Activated CD8-positive, alpha-beta memory T cell treated with anti-CD3 and anti-CD28 coated beads, Interleukin-2, amount 50 U/mL, for 48 hours (primary cell): Measurements from ENCODE around the gene ABCA2.
"Not testable (repeated sequence)": the region's sequence is repeated elsewhere in the genome, so short reads cannot be mapped to it uniquely, and the experiment has no call there.

Experiments
- DNase-seq: peaks from one replicate; pipeline ENCODE4 v3.0.0-alpha.2; 2020

The ABCA2 gene

GRCh38 chr9:137064027-137064879, 36.2 kb upstream of the ABCA2 start:
- peak; percentile 93 for DNase-seq

GRCh38 chr9:137063311-137064026, 35.4 kb upstream of the ABCA2 start:
- no peak for DNase-seq

- not testable (repeated sequence) for DNase-seq
These were observed 34.8 kb upstream of the ABCA2 start for GRCh38 chr9:137062798-137063197.

GRCh38 chr9:137062384-137062783, 34.3 kb upstream of the ABCA2 start:
- DNase-seq = no peak

GRCh38 chr9:137058521-137059234, 30.6 kb upstream of the ABCA2 start:
- DNase-seq = no peak

GRCh38 chr9:137057545-137057944, 29.5 kb upstream of the ABCA2 start:
- DNase-seq = no peak

GRCh38 chr9:137056739-137057415, 28.8 kb upstream of the ABCA2 start:
- DNase-seq = no peak

GRCh38 chr9:137055385-137056364, 27.6 kb upstream of the ABCA2 start:
- no peak for DNase-seq

- no peak for DNase-seq
These were observed 26.9 kb upstream of the ABCA2 start for GRCh38 chr9:137054932-137055384.

GRCh38 chr9:137053944-137054931, 26.2 kb upstream of the ABCA2 start, which contains the start of gene ENTPD2:
ENTPD2 (minus strand) TSS chr9:137054061; CDS start chr9:137053997, 64 bp downstream.
- DNase-seq = no peak

GRCh38 chr9:137052998-137053943, 25.2 kb upstream of the ABCA2 start:
- DNase-seq = no peak

- DNase-seq = no peak
These were observed 24.3 kb upstream of the ABCA2 start for GRCh38 chr9:137052293-137052692.

- DNase-seq = no peak
These were observed 23.2 kb upstream of the ABCA2 start for GRCh38 chr9:137051145-137051724.

- no peak for DNase-seq
These were observed 22.5 kb upstream of the ABCA2 start for GRCh38 chr9:137050570-137050969.

GRCh38 chr9:137049544-137050449, 21.8 kb upstream of the ABCA2 start:
- peak; percentile 91 for DNase-seq

GRCh38 chr9:137048655-137049543, 20.9 kb upstream of the ABCA2 start:
- DNase-seq = no peak
